Activated CD8-positive, alpha-beta memory T cell treated with anti-CD3 and anti-CD28 coated beads, Interleukin-2, amount 50 U/mL, for 24 hours (primary cell): ENCODE measurements around the gene CYTL1.

Experiments
- DNase-seq: peaks from one replicate; pipeline ENCODE4 v3.0.0-alpha.2; 2020; ENCODE audit errors: extremely low read depth

The CYTL1 gene

GRCh38 chr4:4968161-4968725 lies 51.0 kb downstream of the CYTL1 start:
- no peak for DNase-seq
